ENCODE data around the gene SHLD1.

SHLD1 gene

DNA sequence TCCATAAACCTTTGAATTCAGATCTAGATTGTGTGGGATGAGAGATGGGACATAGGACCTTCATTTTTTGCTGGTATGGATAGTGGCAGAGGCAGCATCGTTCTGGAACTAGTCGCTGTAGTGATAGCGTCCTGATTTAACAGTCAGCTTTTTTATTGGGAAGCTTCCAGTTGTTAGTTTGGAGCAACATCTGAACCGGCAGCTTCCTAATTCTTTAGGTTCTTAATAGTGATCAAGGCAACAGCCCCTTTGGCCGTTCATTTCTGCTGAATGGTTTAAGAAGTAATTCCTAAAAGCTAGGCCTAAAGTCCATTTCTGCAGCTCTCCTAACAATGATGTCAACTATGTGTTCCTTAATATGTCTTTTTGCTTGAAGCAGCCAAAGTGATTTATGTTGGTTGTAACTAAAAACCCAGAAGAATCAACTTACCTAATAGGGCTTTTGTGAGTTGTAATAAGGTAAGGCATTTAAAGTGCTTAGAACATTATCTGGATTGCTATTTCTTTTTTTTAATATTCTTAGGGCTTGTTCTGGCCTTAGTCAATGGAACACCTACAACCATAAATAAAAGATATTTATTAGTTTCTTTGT lies 90.3 kb downstream of the SHLD1 start:
- no peak for DNase-seq (ENCODE audit: low read depth)
- no peak overlapping the region for H3K4me3 ChIP-seq (ENCODE audit: low read depth, low read length)
- TF ChIP-seq, protein P1, sequence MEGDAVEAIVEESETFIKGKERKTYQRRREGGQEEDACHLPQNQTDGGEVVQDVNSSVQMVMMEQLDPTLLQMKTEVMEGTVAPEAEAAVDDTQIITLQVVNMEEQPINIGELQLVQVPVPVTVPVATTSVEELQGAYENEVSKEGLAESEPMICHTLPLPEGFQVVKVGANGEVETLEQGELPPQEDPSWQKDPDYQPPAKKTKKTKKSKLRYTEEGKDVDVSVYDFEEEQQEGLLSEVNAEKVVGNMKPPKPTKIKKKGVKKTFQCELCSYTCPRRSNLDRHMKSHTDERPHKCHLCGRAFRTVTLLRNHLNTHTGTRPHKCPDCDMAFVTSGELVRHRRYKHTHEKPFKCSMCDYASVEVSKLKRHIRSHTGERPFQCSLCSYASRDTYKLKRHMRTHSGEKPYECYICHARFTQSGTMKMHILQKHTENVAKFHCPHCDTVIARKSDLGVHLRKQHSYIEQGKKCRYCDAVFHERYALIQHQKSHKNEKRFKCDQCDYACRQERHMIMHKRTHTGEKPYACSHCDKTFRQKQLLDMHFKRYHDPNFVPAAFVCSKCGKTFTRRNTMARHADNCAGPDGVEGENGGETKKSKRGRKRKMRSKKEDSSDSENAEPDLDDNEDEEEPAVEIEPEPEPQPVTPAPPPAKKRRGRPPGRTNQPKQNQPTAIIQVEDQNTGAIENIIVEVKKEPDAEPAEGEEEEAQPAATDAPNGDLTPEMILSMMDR (conservative IDR thresholded peaks at IDR 0.05; ENCODE audit: low read depth, low read length) = no peak

DNA sequence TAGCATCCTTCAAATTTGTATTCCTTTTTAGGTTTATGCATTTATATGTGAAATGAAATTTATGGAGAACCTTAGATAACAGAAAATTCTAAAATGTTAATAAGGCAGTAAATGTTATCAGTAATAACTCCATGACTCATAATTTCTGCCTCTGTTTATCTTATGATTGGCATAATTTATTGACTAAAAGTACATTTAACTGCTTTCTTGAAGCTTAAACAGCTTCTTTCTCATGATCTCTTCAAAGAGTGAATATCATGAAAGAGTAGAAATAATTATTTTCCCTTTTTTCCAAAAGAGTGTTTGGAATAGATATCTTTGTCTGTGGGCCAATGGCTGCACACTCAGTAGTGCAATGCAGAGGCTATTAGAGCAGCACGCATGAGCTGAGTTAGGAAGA lies 91.3 kb downstream of the SHLD1 start:
- no peak overlapping the region for H3K4me3 ChIP-seq (ENCODE audit: low read depth, low read length)
- TF ChIP-seq, protein P1 (conservative IDR thresholded peaks at IDR 0.05; ENCODE audit: low read depth, low read length) = no peak
- DNase-seq (ENCODE audit: low read depth) = no peak

DNA sequence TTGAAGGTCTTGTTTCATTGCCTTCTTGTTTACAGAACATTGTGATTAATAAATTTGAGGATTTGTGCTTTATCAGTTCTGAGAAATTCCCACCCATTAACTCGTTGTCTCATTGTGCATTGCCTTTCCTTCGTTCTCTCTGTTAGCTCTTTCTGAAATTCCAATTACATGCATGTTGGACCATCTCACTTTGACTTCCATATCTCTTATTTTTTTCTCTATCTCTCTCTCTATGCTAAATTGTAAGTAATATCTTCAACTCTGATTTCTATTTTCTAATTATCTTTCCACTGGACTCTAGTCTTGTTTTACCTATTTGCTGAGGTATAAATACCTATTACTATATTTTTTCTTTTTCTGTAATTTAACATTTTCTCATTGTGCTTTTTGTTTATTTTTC lies 92.3 kb downstream of the SHLD1 start:
- TF ChIP-seq, protein P1 (conservative IDR thresholded peaks at IDR 0.05; ENCODE audit: low read depth, low read length) = no peak
- no peak for DNase-seq (ENCODE audit: low read depth)
- H3K4me3 ChIP-seq (ENCODE audit: low read depth, low read length) = no peak overlapping the region

DNA sequence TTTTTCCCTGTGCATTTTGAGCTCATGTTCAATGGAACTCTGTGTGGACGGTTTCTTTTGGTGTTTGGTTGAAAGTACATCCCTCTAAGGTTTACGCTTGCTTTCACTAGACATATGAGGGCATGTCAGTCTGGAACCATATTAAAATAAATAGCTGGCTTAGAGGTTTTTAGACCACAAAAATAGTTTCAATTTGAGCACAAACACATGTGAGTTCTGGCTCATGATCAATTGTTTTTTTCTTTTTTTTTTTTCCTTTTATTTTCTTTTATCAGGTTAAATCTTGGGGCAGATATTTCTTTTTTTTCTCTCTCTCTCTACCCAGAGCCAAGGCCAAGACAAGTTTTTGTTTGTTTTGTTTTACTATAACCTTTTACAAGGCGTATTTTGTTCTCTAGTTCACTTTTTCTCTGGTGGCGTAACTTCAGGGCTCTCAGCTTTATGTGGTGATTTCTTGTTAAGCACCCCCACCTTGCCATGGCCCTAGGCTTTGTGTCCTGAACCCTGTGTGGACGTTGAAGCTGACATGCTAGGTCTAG lies 92.9 kb downstream of the SHLD1 start:
- TF ChIP-seq, protein P1 (conservative IDR thresholded peaks at IDR 0.05; ENCODE audit: low read depth, low read length) = no peak
- H3K4me3 ChIP-seq (ENCODE audit: low read depth, low read length) = no peak overlapping the region
- DNase-seq (ENCODE audit: low read depth) = peak; percentile 60

DNA sequence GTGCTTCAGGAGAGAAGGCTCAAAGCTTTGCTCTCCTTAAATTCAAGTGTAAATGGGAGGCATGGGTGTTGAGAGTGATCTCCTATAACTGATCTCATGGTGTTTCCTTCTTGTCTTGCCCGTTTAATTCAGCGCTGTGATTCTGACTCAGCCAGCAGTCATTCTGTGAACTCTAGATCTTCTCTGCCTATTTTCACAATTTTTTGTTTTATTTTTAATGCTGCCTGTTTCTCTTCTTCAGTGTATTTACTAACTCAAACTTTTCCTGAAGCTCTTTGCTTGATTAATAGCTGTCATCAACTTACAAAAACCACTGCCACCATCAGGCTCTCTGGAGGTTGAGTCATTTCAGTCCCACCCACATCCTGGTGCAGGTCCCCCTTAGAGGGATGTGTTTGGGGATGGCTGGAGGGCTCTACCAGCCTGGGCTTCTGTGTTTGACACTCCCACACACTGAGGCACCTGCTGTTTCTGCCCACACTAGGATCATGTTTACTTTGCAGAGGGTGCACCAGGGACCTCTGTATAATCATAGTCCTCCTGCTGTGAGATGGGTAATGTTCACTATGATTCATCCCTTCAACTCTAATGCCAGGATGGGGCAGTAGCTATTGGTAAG lies 94.0 kb downstream of the SHLD1 start:
- H3K4me3 ChIP-seq (ENCODE audit: low read depth, low read length) = no peak overlapping the region
- TF ChIP-seq, protein P1 (conservative IDR thresholded peaks at IDR 0.05; ENCODE audit: low read depth, low read length) = no peak
- DNase-seq (ENCODE audit: low read depth) = peak; percentile 60

DNA sequence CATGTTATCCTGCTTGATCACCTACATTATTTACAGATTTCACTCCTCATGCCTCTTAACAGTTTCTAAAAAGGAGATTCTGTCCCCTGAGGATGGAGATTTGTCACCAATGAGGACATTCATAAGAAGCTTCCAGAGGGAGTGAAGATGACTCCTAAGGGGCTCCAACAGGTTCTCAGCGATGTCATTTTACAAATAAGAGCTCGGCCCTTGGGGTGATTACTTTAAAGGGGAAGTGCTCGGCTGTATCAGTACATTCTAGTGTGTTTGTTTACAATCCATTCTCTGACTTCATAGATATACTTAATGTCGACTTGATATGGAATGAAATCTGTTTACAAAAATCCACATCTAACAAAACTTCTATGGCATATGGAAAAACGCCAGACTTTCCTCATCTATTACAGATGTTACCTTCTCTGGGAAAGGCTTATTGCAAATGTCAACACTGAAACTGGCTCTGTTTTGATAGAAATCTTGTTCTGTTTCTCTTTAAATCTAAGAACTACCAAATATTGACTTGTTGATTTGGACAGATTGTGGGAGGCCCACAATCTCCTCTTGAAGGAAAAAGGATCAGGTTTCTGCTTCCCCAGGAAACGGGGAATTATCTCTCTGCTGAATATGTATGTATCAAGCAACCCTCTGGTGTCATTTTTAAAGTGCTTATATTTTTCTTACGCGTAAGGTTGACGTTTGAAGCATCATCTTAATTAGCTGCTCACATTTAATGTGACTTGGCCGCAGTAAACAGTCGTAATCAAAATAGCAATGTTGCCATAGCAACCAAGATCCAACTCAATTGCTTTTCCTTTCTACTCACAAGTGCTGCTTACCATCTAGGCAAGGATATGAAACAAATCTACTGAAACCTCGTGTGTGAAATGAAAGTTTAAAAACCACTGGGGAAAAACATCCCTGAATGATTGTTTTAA lies 95.7 kb downstream of the SHLD1 start:
- peak overlapping the region; percentile 22 for H3K4me3 ChIP-seq (ENCODE audit: low read depth, low read length)
- TF ChIP-seq, protein P1 (conservative IDR thresholded peaks at IDR 0.05; ENCODE audit: low read depth, low read length) = no peak
- peak; percentile 76 for DNase-seq (ENCODE audit: low read depth)

Measured in choroid plexus epithelial cell (primary cell).